HepG2 (cell line): ENCODE results near the gene PMIS2. TPM values are rescaled to one million over a fixed set of nuclear protein-coding genes. Genes with fewer than 3 reads are reported as not detected.

Source experiments
- ARID2 ChIP-seq: sonication (generic); formaldehyde crosslinking; IDR thresholded peaks from 2 replicates; pipeline ENCODE4 v1.8.1; 2022; ENCODE audit warnings: mild to moderate bottlenecking, missing genetic modification reagents, borderline replicate concordance
- HOXA3 ChIP-seq: sonication (generic); formaldehyde crosslinking; IDR thresholded peaks from 2 replicates; pipeline ENCODE4 v1.5.0; 2020; ENCODE audit warnings: missing genetic modification reagents
- KDM5A ChIP-seq: fragments of 200-600 bp; sonication (generic); IDR thresholded peaks from 2 replicates; pipeline ENCODE4 v1.7.0; 2018; ENCODE audit warnings: antibody characterized with exemption, mild to moderate bottlenecking, low read length, borderline replicate concordance
- MXD4 ChIP-seq: IDR thresholded peaks from 2 replicates; pipeline ENCODE4 v1.6.1; 2016; ENCODE audit warnings: mild to moderate bottlenecking, missing biosample characterization, missing genetic modification reagents
- NCOR1 ChIP-seq: fragments of 200-600 bp; sonication (generic); IDR thresholded peaks from 2 replicates; pipeline ENCODE4 v1.7.0; 2017; ENCODE audit warnings: antibody characterized with exemption, low read length, borderline replicate concordance
- SATB2 ChIP-seq: sonication (generic); formaldehyde crosslinking; IDR thresholded peaks from 2 replicates; pipeline ENCODE4 v1.5.0; 2020; ENCODE audit warnings: missing genetic modification reagents
- SP2 ChIP-seq: sonication (generic); formaldehyde crosslinking; IDR thresholded peaks from 2 replicates; pipeline ENCODE4 v1.5.1; 2020; ENCODE audit warnings: mild to moderate bottlenecking, missing genetic modification reagents
- TAF15 ChIP-seq: fragments of 200-400 bp; formaldehyde crosslinking; IDR thresholded peaks from one replicate; pipeline ENCODE4 v1.6.1; 2018; ENCODE audit warnings: mild to moderate bottlenecking, low read depth, low read length; ENCODE audit not compliant: poor library complexity, severe bottlenecking
- TCF12 ChIP-seq, 2 experiments: fragments of 450-650 bp in 1 of 2; sonication (generic) in 1 of 2; formaldehyde crosslinking in 1 of 2; IDR thresholded peaks; 2 replicates each; pipeline versions ENCODE4 v1.6.1 to v1.8.0; 2017 to 2022; ENCODE audit warnings: antibody characterized with exemption in 1 of 2, mild to moderate bottlenecking in 1 of 2, missing genetic modification reagents in 1 of 2, moderate library complexity in 1 of 2
- U2AF2 ChIP-seq: fragments of 200-400 bp; formaldehyde crosslinking; IDR thresholded peaks from 2 replicates; pipeline ENCODE4 v1.6.1; 2017; ENCODE audit warnings: low read depth, mild to moderate bottlenecking, low read length
- ZNF24 ChIP-seq: fragments of 450-650 bp; IDR thresholded peaks from 2 replicates; pipeline ENCODE4 v1.6.1; 2017; ENCODE audit warnings: antibody characterized with exemption, mild to moderate bottlenecking
- ZNF556 ChIP-seq: sonication (generic); formaldehyde crosslinking; IDR thresholded peaks from 2 replicates; pipeline ENCODE4 v1.4.0; 2020; ENCODE audit warnings: mild to moderate bottlenecking, missing genetic modification reagents, borderline replicate concordance
- polyA plus RNA-seq, 8 experiments: library from polyadenylated mRNA; depleted of rRNA in 3 of 8; stranded (reverse) in 7 of 8; unstranded in 1 of 8; fragments of >200 nt; fragmentation: Illumina TruSeq in 4 of 8; extraction: Trizol in 4 of 8; gene quantifications; 2 replicates each; pipeline versions ENCODE4 v1.2.1 to v1.2.3, GENCODE V29; 2011 to 2016; ENCODE audit warnings: low read depth in 4 of 8, missing spikeins in 1 of 8, mixed read lengths in 1 of 8; ENCODE audit not compliant: insufficient read depth in 1 of 8
- total RNA-seq, 5 experiments: library from RNA; depleted of rRNA; stranded (reverse); fragments of >200 nt; fragmentation: Illumina TruSeq; extraction: Trizol; gene quantifications; 2 replicates each; pipeline ENCODE4 v1.2.3, GENCODE V29; 2016; ENCODE audit warnings: low read depth in 1 of 5
- TF ChIP-seq, protein P1 (sequence below): fragments of 450-650 bp; IDR thresholded peaks from 2 replicates; pipeline ENCODE4 v1.6.1; 2017; ENCODE audit warnings: mild to moderate bottlenecking
- TF ChIP-seq, protein P2 (sequence below): IDR thresholded peaks from 2 replicates; pipeline ENCODE4 v1.6.1; 2016; ENCODE audit warnings: mild to moderate bottlenecking
- TF ChIP-seq, protein P3 (sequence below): sonication (generic); formaldehyde crosslinking; conservative IDR thresholded peaks from 2 replicates; pipeline ENCODE4 v1.4.0; 2020; ENCODE audit warnings: missing genetic modification reagents
- TF ChIP-seq, protein P4 (sequence below): sonication (generic); formaldehyde crosslinking; IDR thresholded peaks from 2 replicates; pipeline ENCODE4 v1.8.1; 2023; ENCODE audit warnings: mild to moderate bottlenecking, inconsistent platforms, moderate library complexity, missing genetic modification reagents, borderline replicate concordance
- TF ChIP-seq, protein P5 (sequence below): sonication (generic); formaldehyde crosslinking; IDR thresholded peaks from 2 replicates; pipeline ENCODE4 v1.5.0; 2020; ENCODE audit warnings: missing genetic modification reagents, mild to moderate bottlenecking, borderline replicate concordance

Gene PMIS2
- total and polyA plus RNA-seq, 2 of the 13 experiments (the other 11 are each of a cell fraction or from before 2014, with no cell fraction given) = not detected

DNA sequence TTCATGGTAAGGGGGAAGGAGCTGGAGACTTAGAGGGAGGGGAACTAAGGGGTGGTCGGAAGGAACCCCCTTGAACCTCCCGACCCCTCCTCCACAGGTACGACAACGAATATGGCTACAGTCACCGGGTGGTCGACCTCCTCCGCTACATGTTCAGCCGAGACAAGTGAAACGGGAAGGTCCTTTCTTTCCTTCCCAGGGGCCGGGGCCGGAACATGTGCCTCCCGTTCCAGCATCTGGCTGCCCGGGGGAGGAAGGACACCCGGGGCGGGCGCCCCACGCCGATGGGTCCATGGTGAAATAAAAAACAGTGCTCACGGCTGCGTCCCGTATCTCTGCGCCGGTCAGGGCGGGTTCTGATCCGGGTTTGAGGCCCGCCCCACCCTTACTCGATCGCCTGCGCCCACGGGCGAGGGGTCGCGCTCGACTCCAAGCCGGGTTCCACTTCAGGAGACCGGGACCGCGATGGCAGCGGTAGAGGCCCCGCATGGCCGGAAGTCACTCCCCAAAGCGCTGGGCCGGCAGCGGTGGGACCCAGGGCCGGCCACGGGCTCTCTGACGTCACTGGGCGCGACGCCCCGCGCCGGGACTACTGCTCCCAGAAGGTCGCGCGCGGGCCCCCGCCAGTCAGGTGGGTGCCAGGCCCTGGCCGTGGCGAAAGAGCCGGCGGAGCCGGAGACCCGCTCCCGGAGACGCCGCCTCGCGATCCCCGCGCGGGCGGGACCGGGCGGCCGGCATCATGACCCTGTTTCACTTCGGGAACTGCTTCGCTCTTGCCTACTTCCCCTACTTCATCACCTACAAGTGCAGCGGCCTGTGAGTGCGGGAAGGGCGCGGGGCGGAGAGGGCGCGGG lies 40.7 kb upstream of the PMIS2 start, which contains the start of gene TMEM147 (continued):
- TF ChIP-seq SATB2 = no peak; the same call in 1 of the 2 replicates
- TF ChIP-seq TCF12 (IDR thresholded peaks at IDR 0.05) = no peak
- 0 out of 2 replicates have a peak, but pooled peaks have one; percentile 38 for TF ChIP-seq TCF12 (CRISPR knock-in tag; IDR thresholded peaks at IDR 0.05)
- TF ChIP-seq U2AF2 = no peak
- TF ChIP-seq SP2 (CRISPR knock-in tag) = peak; percentile 61; the same call in 1 of the 2 replicates
- TF ChIP-seq ZNF556 (CRISPR knock-in tag) = no peak; the same call in 1 of the 2 replicates
- TF ChIP-seq NCOR1 = no peak
- TF ChIP-seq, protein P1, sequence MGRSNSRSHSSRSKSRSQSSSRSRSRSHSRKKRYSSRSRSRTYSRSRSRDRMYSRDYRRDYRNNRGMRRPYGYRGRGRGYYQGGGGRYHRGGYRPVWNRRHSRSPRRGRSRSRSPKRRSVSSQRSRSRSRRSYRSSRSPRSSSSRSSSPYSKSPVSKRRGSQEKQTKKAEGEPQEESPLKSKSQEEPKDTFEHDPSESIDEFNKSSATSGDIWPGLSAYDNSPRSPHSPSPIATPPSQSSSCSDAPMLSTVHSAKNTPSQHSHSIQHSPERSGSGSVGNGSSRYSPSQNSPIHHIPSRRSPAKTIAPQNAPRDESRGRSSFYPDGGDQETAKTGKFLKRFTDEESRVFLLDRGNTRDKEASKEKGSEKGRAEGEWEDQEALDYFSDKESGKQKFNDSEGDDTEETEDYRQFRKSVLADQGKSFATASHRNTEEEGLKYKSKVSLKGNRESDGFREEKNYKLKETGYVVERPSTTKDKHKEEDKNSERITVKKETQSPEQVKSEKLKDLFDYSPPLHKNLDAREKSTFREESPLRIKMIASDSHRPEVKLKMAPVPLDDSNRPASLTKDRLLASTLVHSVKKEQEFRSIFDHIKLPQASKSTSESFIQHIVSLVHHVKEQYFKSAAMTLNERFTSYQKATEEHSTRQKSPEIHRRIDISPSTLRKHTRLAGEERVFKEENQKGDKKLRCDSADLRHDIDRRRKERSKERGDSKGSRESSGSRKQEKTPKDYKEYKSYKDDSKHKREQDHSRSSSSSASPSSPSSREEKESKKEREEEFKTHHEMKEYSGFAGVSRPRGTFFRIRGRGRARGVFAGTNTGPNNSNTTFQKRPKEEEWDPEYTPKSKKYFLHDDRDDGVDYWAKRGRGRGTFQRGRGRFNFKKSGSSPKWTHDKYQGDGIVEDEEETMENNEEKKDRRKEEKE = no peak
- TF ChIP-seq, protein P2, sequence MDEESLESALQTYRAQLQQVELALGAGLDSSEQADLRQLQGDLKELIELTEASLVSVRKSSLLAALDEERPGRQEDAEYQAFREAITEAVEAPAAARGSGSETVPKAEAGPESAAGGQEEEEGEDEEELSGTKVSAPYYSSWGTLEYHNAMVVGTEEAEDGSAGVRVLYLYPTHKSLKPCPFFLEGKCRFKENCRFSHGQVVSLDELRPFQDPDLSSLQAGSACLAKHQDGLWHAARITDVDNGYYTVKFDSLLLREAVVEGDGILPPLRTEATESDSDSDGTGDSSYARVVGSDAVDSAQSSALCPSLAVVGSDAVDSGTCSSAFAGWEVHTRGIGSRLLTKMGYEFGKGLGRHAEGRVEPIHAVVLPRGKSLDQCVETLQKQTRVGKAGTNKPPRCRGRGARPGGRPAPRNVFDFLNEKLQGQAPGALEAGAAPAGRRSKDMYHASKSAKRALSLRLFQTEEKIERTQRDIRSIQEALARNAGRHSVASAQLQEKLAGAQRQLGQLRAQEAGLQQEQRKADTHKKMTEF (CRISPR knock-in tag) = peak; percentile 89
- peak; percentile 57 for TF ChIP-seq TAF15
- TF ChIP-seq, protein P3, sequence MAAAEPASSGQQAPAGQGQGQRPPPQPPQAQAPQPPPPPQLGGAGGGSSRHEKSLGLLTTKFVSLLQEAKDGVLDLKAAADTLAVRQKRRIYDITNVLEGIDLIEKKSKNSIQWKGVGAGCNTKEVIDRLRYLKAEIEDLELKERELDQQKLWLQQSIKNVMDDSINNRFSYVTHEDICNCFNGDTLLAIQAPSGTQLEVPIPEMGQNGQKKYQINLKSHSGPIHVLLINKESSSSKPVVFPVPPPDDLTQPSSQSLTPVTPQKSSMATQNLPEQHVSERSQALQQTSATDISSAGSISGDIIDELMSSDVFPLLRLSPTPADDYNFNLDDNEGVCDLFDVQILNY (CRISPR knock-in tag) = no peak
- peak; percentile 70; the same call in 1 of the 2 replicates for TF ChIP-seq KDM5A
- TF ChIP-seq, protein P4, sequence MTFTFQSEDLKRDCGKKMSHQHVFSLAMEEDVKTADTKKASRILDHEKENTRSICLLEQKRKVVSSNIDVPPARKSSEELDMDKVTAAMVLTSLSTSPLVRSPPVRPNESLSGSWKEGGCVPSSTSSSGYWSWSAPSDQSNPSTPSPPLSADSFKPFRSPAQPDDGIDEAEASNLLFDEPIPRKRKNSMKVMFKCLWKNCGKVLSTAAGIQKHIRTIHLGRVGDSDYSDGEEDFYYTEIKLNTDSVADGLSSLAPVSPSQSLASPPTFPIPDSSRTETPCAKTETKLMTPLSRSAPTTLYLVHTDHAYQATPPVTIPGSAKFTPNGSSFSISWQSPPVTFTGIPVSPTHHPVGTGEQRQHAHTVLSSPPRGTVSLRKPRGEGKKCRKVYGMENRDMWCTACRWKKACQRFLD = no peak
- peak; percentile 92 for TF ChIP-seq MXD4 (CRISPR knock-in tag)
- TF ChIP-seq, protein P5, sequence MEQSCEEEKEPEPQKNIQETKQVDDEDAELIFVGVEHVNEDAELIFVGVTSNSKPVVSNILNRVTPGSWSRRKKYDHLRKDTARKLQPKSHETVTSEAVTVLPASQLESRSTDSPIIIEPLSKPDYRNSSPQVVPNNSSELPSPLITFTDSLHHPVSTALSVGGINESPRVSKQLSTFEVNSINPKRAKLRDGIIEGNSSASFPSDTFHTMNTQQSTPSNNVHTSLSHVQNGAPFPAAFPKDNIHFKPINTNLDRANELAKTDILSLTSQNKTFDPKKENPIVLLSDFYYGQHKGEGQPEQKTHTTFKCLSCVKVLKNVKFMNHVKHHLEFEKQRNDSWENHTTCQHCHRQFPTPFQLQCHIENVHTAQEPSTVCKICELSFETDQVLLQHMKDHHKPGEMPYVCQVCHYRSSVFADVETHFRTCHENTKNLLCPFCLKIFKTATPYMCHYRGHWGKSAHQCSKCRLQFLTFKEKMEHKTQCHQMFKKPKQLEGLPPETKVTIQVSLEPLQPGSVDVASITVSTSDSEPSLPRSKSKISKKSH (CRISPR knock-in tag) = no peak
- 0 out of 2 replicates have a peak, but pooled peaks have one; percentile 82 for TF ChIP-seq ARID2 (CRISPR knock-in tag)
- peak; percentile 94 for TF ChIP-seq HOXA3 (CRISPR knock-in tag)
- TF ChIP-seq ZNF24 = no peak
